ENCODE data around the gene CST4.

Gene CST4

DNA sequence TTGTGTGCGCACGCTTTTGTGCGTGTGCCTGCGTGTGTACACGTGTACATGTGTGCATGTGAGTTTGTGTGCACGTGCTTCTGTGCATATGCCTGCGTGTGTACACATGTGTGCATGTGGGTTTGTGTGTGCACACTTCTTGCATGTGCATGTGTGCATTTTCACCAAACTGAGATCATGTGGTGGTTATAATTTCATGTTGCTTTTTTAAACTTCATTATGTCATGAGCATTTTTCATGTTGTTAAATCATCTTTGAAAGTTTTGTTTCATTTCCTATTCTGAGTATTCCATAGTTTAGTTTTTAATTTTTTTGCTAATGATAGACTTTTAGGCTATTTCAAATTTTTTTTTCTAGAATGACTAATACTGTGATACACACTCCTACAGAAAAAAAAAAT, 44.7 kb downstream of the CST4 start:
- Histone ChIP-seq H3K4me1 (ENCODE audit: control insufficient read depth, low read length) (no peaks in the 10 kb centered on the region), H3K36me3 (ENCODE audit: control insufficient read depth, low read length) (no peaks in the 10 kb centered on the region), H4K20me1 (ENCODE audit: control insufficient read depth, insufficient read depth, low read depth, low read length) (no peaks in the 10 kb centered on the region), H3K4me2 (ENCODE audit: low read length) (no peak overlapping the region), H3K27ac (ENCODE audit: low read depth, low read length) (no peak overlapping the region), H3K9me2 (replicated peaks; ENCODE audit: control insufficient read depth, low read length) (no peaks in the 10 kb centered on the region), H3K27me3 (ENCODE audit: control insufficient read depth, low read length) (no peaks in the 10 kb centered on the region), H3K4me3 (ENCODE audit: low read length) (no peak overlapping the region), H3K9me3 (ENCODE audit: control insufficient read depth, insufficient read depth, low read length) (no peaks in the 10 kb centered on the region), H3F3A (ENCODE audit: control insufficient read depth, insufficient read depth) (no peaks in the 10 kb centered on the region), H3K79me2 (ENCODE audit: control insufficient read depth, low read length) (no peaks in the 10 kb centered on the region)
- no peak for TF ChIP-seq EZH2phosphoT487 (IDR thresholded peaks at IDR 0.05; ENCODE audit: borderline replicate concordance, low read length)
- TF ChIP-seq, protein P1, sequence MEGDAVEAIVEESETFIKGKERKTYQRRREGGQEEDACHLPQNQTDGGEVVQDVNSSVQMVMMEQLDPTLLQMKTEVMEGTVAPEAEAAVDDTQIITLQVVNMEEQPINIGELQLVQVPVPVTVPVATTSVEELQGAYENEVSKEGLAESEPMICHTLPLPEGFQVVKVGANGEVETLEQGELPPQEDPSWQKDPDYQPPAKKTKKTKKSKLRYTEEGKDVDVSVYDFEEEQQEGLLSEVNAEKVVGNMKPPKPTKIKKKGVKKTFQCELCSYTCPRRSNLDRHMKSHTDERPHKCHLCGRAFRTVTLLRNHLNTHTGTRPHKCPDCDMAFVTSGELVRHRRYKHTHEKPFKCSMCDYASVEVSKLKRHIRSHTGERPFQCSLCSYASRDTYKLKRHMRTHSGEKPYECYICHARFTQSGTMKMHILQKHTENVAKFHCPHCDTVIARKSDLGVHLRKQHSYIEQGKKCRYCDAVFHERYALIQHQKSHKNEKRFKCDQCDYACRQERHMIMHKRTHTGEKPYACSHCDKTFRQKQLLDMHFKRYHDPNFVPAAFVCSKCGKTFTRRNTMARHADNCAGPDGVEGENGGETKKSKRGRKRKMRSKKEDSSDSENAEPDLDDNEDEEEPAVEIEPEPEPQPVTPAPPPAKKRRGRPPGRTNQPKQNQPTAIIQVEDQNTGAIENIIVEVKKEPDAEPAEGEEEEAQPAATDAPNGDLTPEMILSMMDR (IDR thresholded peaks at IDR 0.05; ENCODE audit: low read depth, low read length, poor library complexity, severe bottlenecking): no peak

GRCh38 chr20:23643659-23644058, 45.2 kb downstream of the CST4 start:
- no peak overlapping the region for H3K27ac ChIP-seq (ENCODE audit: low read depth, low read length)
- H3K4me1 ChIP-seq (ENCODE audit: control insufficient read depth, low read length): no peaks in the 10 kb centered on the region

GRCh38 chr20:23641936-23642751, 46.7 kb downstream of the CST4 start:
- TF ChIP-seq, protein P1 (IDR thresholded peaks at IDR 0.05; ENCODE audit: low read depth, low read length, poor library complexity, severe bottlenecking): no peak
- TF ChIP-seq EZH2phosphoT487 (IDR thresholded peaks at IDR 0.05; ENCODE audit: borderline replicate concordance, low read length): no peak
- Histone ChIP-seq H3F3A (ENCODE audit: control insufficient read depth, insufficient read depth) (no peaks in the 10 kb centered on the region), H3K4me3 (ENCODE audit: low read length) (no peak overlapping the region), H3K79me2 (ENCODE audit: control insufficient read depth, low read length) (no peaks in the 10 kb centered on the region), H3K36me3 (ENCODE audit: control insufficient read depth, low read length) (no peaks in the 10 kb centered on the region), H3K4me1 (ENCODE audit: control insufficient read depth, low read length) (no peaks in the 10 kb centered on the region), H3K27me3 (ENCODE audit: control insufficient read depth, low read length) (no peaks in the 10 kb centered on the region), H3K9me3 (ENCODE audit: control insufficient read depth, insufficient read depth, low read length) (no peaks in the 10 kb centered on the region), H3K27ac (ENCODE audit: low read depth, low read length) (no peak overlapping the region), H3K9me2 (replicated peaks; ENCODE audit: control insufficient read depth, low read length) (no peaks in the 10 kb centered on the region), H3K4me2 (ENCODE audit: low read length) (no peak overlapping the region), H4K20me1 (ENCODE audit: control insufficient read depth, insufficient read depth, low read depth, low read length) (no peaks in the 10 kb centered on the region)

More at GRCh38 chr20:23643659-23644058, 45.2 kb downstream of the CST4 start:
- H3K27me3 ChIP-seq (ENCODE audit: control insufficient read depth, low read length): no peaks in the 10 kb centered on the region
- H3K36me3 ChIP-seq (ENCODE audit: control insufficient read depth, low read length): no peaks in the 10 kb centered on the region
- TF ChIP-seq, protein P1 (IDR thresholded peaks at IDR 0.05; ENCODE audit: low read depth, low read length, poor library complexity, severe bottlenecking): no peak
- no peak overlapping the region for H3K4me2 ChIP-seq (ENCODE audit: low read length)
- H3K9me2 ChIP-seq (replicated peaks; ENCODE audit: control insufficient read depth, low read length): no peaks in the 10 kb centered on the region
- H3K4me3 ChIP-seq (ENCODE audit: low read length): no peak overlapping the region
- no peaks in the 10 kb centered on the region for H4K20me1 ChIP-seq (ENCODE audit: control insufficient read depth, insufficient read depth, low read depth, low read length)
- no peaks in the 10 kb centered on the region for H3K79me2 ChIP-seq (ENCODE audit: control insufficient read depth, low read length)
- H3K9me3 ChIP-seq (ENCODE audit: control insufficient read depth, insufficient read depth, low read length): no peaks in the 10 kb centered on the region
- H3F3A ChIP-seq (ENCODE audit: control insufficient read depth, insufficient read depth): no peaks in the 10 kb centered on the region
